NCI-H2107 treated with DMSO at 0.1 percent for 48 hours (cell line): Measurements from ENCODE around the gene TPM2.

Experiments used
- DNase-seq: peaks from one replicate; lab custom pipeline; 2025; ENCODE audit not compliant: unreplicated experiment; lab: John Stamatoyannopoulos, UW

The TPM2 gene

DNA sequence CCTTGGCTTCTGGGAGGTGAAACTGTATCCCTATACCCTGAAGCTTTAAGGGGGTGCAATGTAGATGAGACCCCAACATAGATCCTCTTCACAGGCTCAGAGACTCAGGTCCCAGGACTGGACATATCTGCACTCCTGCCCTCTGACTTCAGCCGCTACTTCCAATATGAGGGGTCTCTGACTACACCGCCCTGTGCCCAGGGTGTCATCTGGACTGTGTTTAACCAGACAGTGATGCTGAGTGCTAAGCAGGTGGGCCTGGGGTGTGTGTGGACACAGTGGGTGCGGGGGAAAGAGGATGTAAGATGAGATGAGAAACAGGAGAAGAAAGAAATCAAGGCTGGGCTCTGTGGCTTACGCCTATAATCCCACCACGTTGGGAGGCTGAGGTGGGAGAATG, 10.6 kb downstream of the TPM2 start:
- no peak for DNase-seq

DNA sequence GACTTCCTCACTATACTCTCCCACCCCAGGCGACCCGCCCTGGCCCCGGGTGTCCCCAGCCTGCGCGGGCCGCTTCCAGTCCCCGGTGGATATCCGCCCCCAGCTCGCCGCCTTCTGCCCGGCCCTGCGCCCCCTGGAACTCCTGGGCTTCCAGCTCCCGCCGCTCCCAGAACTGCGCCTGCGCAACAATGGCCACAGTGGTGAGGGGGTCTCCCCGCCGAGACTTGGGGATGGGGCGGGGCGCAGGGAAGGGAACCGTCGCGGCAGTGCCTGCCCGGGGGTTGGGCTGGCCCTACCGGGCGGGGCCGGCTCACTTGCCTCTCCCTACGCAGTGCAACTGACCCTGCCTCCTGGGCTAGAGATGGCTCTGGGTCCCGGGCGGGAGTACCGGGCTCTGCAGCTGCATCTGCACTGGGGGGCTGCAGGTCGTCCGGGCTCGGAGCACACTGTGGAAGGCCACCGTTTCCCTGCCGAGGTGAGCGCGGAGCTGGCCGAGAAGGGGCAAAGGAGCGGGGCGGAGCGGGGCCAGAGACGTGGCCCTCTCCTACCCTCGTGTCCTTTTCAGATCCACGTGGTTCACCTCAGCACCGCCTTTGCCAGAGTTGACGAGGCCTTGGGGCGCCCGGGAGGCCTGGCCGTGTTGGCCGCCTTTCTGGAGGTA, 13.9 kb downstream of the TPM2 start:
- no peak for DNase-seq

DNA sequence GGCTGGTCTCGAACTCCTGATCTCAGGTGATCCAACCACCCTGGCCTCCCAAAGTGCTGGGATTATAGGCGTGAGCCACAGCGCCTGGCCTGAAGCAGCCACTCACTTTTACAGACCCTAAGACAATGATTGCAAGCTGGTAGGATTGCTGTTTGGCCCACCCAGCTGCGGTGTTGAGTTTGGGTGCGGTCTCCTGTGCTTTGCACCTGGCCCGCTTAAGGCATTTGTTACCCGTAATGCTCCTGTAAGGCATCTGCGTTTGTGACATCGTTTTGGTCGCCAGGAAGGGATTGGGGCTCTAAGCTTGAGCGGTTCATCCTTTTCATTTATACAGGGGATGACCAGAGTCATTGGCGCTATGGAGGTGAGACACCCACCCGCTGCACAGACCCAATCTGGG, 14.5 kb downstream of the TPM2 start:
- DNase-seq, result no peak

DNA sequence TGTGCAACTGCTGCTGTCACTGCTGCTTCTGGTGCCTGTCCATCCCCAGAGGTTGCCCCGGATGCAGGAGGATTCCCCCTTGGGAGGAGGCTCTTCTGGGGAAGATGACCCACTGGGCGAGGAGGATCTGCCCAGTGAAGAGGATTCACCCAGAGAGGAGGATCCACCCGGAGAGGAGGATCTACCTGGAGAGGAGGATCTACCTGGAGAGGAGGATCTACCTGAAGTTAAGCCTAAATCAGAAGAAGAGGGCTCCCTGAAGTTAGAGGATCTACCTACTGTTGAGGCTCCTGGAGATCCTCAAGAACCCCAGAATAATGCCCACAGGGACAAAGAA, 15.7 kb downstream of the TPM2 start:
- DNase-seq, result no peak

DNA sequence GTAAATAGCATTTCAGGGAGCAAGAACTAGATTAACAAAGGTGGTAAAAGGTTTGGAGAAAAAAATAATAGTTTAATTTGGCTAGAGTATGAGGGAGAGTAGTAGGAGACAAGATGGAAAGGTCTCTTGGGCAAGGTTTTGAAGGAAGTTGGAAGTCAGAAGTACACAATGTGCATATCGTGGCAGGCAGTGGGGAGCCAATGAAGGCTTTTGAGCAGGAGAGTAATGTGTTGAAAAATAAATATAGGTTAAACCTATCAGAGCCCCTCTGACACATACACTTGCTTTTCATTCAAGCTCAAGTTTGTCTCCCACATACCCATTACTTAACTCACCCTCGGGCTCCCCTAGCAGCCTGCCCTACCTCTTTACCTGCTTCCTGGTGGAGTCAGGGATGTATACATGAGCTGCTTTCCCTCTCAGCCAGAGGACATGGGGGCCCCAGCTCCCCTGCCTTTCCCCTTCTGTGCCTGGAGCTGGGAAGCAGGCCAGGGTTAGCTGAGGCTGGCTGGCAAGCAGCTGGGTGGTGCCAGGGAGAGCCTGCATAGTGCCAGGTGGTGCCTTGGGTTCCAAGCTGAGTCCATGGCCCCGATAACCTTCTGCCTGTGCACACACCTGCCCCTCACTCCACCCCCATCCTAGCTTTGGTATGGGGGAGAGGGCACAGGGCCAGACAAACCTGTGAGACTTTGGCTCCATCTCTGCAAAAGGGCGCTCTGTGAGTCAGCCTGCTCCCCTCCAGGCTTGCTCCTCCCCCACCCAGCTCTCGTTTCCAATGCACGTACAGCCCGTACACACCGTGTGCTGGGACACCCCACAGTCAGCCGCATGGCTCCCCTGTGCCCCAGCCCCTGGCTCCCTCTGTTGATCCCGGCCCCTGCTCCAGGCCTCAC, 16.3 kb downstream of the TPM2 start, which contains the start of gene CA9:
Gene CA9, plus strand, starts transcription at position 797 of the 893 bp plus-strand sequence. Its CDS starts 32 bp downstream, at position 829.
- peak; percentile 39 for DNase-seq

DNA sequence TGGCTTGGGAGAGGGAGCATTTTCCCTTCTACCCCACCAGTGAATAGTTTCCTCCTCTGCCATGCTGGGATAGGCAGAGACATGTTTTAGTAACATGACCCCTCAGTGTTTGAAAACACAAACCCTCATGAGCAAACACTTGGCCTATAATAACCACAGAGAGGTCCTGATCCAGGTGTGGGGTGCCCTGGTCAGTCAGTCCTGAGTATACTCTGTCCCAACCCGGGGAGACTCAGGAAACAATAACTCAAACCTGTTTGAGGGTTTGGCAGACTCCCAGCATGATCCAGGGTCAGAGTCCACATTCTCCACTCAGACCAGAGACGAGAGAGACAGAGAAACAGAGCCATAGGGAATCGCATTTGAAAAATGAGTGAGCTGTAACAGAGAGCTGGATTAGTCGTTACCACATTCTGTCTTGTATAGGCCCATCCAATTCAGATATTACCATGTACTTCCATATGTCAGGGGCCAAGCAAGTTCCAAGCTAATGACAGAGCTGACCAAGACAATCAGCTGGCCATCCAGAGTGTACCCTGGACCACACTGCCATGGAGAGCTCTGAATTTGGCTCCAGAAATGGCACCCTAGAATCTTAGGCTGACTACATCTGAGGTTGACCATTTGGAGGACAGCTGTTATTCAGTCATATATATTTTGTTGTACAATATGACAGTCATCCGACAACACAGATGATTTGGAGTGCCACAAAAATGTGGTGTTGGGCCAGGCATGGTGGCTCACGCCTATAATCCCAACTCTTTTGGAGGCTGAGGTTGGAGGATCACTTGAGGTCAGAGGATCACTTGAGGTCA, 20.2 kb downstream of the TPM2 start:
- DNase-seq, result no peak

DNA sequence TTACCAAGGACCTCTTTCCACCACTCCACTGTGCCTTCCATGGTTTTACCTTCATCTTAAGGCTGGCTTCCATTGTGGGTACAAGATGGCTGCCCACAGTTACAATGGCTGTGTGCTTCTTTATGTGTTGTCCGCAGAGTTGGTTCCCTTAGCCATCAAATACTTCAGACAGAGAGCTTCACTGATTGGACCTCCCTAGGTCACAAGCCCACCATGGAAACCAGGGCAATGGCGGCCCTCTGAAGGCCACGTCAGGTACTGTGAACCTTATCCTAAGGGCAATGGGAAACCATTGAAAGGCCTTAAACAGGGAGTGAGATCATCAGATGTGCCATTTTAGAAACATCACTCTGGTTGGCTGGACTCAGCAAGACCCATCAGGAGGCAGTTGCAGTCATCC, 21.8 kb downstream of the TPM2 start:
- no peak for DNase-seq

DNA sequence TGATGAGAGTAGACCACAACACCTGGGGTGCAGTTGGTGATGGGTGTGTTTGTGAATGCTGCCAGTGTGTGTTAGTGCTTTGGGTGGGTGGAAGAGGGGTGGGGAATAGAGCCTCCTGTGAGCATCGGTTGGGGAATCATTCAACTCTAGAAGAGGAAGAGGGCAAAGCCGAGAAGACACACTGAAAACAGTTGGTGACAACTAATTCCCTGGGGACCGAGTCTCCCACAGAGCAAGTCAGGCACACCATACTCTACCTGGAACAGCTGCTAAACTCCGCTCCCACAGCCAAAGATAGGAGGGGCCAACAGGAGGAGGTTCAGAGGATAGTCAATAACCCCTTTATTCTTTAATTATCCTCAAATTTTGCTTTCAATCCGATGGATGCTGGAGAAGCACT, 23.2 kb downstream of the TPM2 start:
- DNase-seq, result no peak

DNA sequence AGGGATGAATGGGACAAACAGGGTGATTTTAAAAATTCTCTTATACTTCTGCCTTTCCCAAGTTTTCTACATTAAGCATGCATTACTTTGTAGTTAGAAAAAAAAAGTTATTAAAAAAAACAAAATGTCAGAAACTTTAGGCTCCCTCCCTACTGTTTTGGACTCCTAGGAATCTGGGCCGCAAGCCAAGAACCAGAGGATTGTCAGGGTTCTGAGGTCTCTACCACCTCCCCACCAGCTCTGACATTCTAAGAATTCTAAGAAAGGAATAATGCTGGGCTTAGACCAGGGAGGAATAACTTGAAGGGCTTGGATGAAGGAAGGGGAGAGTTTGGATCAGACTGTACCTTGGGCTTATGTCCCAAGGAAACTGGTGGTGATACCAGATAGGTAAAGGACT, 23.7 kb downstream of the TPM2 start:
- no peak for DNase-seq

DNA sequence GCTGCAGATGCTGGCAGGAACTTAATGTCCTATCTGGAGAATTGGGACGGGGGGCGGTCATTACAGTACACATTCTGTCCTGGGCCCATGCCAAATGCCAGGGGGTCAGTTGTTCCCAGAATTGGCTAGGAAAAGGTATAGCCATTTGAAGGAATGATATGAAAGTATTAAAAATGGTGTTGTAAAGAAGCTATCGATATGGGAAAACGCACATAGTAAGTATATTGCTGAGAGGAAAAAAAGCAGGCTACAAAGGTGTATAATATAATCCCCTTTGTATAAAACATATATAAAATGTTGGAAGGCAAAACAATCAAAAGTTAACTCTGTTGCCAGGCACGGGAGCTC, 24.3 kb downstream of the TPM2 start:
- no peak for DNase-seq

DNA sequence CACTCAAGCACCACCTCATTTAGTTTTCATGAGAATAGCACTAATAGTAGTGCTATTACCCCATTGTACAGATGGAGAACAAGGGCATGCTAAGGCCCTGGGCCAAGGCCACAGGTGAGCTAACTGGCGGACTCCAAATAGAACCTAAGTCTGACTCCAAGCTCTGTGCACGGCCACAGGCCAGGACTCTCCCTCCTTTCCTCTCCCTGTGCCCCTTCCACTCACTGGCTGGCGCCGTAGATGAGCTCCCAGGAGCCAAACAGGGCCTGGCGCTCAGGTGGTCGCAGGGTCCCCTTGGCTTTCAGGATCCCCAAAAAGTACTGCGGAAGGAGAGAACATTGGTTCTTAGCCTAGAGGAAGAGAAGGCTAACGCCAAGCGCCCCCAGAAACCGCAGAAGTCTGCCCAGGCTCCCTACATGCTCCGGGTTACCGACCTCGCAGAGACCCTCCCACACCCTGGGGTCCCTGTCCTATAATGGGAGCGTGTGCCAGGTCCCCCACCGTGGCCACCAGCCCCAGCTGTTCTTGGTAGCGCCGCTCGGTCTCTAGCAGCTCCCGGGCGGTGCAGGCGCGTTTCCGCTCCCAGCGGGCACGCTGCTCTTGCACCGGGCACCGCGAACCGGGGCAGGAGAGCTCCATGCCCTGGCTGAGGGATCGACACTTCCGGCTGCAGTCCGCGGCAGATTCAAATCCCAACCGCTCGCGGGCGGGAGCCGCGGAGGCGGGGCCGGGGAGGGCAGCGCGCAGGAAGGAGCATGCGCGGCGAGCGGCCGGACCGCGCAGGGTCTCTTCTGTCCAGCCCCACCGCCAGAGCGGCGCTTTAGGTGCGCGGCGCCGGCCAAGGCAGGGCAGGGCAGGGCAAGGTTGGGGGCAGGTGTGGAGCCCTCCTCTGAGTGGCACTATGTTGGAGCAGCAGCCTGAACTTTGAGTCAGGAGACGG, 24.9 kb downstream of the TPM2 start, which contains the start of gene ARHGEF39:
Gene ARHGEF39, minus strand, starts transcription at position 665 of the 940 bp plus-strand sequence. Its CDS starts 26 bp downstream, at position 639.
- peak; percentile 72 for DNase-seq

DNA sequence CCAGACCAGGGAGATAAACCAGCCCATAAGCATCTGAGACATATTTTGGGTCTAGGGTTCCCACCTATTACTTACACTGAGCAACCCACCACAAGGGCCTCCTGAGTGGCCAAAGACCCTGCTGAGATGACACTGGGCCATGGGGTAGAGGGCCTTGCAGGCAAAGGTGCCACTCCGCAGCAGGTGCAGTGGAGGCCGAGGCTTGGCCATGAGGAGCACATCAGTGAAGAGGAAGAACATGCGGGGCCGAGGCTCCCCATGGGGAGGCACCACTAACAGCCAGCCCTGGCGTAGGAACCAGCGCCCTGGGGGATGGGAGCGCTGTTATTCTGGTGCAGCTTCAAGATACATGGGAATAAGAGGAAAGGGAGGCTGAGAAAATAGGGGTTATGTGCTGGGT, 27.3 kb downstream of the TPM2 start:
- DNase-seq, result no peak

DNA sequence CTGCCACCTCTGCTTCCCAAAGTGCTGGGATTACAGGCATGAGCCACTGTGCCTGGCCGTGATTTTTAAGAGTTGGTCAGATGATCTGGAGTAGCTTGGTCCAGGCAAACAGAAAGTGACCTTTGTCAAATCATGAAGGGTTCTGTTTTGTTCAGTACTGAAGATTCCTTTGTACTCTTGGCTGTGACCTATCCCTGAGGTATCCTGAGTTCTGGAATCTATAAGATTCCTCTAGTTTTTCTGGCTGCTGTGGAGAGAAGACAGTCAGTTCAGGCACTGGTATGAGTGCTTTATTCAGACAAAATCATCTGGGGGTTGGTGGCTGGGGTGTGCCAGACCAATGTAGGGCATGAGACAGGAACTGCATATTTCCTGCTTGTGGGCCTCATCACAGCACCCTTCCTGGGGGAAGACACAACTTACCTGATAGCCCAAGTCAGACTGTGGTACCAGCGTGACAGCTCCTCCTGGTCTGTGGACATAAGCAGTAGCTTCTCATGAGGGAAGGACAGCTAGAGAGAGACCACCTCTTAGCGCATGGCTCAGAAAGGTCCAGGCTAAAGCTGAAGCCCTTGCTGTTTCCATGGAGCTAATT, 27.9 kb downstream of the TPM2 start:
- no peak for DNase-seq

DNA sequence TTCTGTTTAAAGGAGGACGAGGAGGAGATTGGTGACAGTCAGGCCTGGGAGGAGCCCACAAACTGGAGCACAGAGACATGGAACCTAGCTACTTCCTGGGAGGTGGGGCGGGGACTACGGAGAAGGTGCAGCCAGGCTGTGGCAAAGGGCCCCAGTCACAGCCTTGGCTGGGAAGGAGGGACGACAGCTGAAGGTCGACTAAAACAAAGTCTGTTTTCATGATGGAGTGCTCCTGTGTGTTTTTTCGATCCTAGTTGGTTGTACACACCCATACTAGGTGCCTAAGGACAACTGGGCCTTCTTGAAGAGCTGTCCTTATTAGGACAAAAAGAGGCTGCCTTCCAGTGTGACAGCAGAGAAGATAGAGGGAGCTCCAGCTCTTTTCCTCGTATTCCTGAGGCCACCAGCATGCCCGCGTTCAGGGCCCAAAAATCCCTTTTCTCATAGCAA, 28.7 kb downstream of the TPM2 start:
- no peak for DNase-seq

DNA sequence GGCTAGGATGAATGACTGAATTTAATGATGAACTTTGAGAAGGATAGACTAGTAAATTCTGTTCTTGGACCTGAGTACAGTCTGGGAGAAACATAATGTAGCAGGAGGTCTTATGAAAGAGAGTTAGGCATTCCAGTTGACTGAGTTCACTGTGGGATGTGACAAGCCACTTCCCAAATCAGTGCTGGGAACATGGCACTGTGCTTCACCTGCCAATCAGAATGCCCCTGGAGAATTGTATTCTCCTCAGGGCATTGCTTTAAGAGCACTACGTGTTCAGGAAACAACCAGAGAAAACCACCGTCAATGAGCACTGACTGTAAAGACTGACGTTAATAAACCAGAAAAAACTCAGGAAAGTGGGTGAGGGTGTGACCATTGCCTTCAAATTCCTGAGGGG, 30.4 kb downstream of the TPM2 start:
- no peak for DNase-seq

DNA sequence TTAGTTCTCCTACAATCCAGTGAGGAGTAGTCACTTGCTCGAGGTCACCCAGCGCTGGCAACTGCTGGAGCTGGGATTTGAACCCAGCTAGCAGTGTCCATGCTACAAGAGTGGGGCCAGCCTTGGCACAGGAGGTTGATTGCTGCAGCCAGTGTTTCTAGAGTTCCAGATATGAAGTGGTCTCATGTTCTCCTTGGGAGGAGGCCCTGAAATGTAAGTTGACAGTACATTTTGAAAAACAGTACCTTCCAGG, 30.8 kb downstream of the TPM2 start:
- no peak for DNase-seq

DNA sequence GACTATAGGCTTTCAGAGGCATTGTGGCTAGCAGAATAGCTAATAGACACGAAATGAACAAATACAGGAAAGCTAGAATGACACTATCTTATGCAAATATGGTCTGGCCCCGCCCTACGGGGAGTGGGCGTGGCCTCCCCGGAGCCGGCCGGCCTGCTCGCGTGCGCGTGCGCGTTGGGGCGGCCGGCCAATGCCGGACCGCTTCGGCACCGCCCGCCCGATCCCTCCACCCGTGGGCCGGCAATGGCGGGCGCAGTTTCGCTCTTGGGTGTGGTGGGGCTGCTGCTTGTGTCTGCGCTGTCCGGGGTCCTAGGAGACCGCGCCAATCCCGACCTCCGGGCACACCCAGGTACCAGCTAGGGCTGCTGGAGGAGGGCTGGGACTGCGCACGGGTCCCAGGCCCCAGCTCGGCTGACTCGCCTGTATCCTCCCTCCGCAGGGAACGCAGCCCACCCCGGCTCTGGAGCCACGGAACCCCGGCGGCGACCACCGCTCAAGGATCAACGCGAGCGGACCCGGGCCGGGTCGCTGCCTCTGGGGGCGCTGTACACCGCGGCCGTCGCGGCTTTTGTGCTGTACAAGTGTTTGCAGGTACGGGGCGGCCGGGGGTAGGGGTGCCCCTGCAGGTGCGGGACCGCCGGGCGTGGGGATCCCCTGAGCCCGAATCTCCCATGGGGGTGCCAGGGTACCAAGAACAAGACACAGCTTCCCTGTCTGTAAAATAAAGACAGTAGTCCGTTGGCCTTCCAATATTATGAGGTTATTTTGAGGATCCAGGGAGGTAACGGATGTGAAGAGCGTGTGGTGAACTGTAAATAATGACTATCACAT, 31.4 kb downstream of the TPM2 start, which contains the start of gene CCDC107:
Gene CCDC107, plus strand, starts transcription at position 156 of the 831 bp plus-strand sequence. Its CDS starts 88 bp downstream, at position 244.
- DNase-seq, result peak; percentile 94

DNA sequence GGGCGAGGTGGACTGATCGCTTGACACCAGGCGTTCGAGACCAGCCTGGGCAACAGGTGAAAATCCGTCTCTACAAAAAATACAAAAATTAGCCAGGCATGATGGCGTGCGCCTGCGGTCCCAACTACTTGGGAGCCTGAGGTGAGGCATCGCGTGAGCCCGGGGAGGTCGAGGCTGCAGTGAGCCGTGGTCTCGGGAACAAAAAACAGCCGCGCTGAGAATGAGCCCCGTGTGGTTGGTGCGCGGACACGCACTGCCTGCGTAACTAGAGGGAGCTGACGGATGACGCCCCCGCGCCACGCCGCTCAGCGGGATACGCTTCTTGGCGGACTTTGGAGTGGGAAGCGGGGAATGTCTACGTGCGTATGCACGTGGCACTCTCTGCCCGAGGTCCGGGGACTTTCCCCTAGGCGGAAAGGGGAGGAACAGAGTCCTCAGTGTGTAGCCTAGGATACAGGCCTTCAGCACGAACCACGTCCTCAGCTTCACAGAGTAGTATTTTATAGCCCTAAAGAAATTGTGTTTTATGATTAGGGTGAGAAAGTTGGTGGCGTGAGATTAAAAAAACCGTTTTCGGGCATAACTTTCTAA, 32.1 kb downstream of the TPM2 start, which contains the start of gene RMRP:
Gene RMRP, minus strand, starts transcription at position 474 of the 591 bp plus-strand sequence.
- DNase-seq, result peak; percentile 94
